Measurements from ENCODE around the gene ARHGAP26. TPM values are rescaled to one million over a fixed set of nuclear protein-coding genes. Genes with fewer than 3 reads are reported as not detected.
"Not testable (repeated sequence)": the region's sequence is repeated elsewhere in the genome, so short reads cannot be mapped to it uniquely, and the experiment has no call there.

ARHGAP26 gene
- total and polyA plus RNA-seq, 2 donors (not counting 1 experiment from before 2014, with no cell fraction given): 4.1 to 6.8 TPM

DNA sequence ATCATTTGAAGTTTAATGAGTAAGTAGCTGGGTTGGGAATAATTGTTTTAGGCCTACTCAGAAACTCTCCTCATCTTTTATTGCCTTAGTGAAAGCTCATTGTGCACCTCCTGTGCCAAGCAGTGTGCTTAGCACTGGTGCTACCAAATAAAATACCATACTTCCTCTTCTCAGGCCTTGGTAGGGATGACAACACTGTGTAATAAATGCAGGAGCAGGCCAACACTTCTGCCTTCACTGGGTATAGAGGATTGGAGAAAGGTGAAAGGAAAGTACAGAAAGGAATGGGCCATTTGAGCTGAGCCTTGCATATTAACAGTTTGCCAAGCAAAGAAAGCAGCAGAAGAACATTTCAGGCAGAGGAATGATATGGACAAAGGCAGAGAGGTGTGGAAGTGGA, 347.6 kb downstream of the ARHGAP26 start:
- H3K9ac ChIP-seq (ENCODE audit: insufficient read depth, low read length): no peak overlapping the region
- no peaks in the 10 kb centered on the region for H3K36me3 ChIP-seq (ENCODE audit: control insufficient read depth, insufficient read depth, low read length)
- no peak overlapping the region for H3K4me3 ChIP-seq (replicated peaks in 1 of 4; ENCODE audit: control extremely low read depth in 1 of 4, insufficient read depth in 1 of 4, low read depth in 3 of 4, low read length in 4 of 4)
- DNase-seq (ENCODE audit: low read depth in 2 of 2): no peak
- H2AFZ ChIP-seq (ENCODE audit: low read length): no peak overlapping the region
- no peaks in the 10 kb centered on the region for H3K9me3 ChIP-seq (ENCODE audit: control insufficient read depth, insufficient read depth, low read depth, low read length)
- no peaks in the 10 kb centered on the region for H3K79me2 ChIP-seq (ENCODE audit: control insufficient read depth, insufficient read depth, low read length)
- TF ChIP-seq, protein P1, sequence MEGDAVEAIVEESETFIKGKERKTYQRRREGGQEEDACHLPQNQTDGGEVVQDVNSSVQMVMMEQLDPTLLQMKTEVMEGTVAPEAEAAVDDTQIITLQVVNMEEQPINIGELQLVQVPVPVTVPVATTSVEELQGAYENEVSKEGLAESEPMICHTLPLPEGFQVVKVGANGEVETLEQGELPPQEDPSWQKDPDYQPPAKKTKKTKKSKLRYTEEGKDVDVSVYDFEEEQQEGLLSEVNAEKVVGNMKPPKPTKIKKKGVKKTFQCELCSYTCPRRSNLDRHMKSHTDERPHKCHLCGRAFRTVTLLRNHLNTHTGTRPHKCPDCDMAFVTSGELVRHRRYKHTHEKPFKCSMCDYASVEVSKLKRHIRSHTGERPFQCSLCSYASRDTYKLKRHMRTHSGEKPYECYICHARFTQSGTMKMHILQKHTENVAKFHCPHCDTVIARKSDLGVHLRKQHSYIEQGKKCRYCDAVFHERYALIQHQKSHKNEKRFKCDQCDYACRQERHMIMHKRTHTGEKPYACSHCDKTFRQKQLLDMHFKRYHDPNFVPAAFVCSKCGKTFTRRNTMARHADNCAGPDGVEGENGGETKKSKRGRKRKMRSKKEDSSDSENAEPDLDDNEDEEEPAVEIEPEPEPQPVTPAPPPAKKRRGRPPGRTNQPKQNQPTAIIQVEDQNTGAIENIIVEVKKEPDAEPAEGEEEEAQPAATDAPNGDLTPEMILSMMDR (conservative IDR thresholded peaks at IDR 0.05 in 1 of 2, IDR thresholded peaks at IDR 0.05 in 1 of 2; ENCODE audit: low read depth in 1 of 2, low read length in 2 of 2): no peak
- TF ChIP-seq EZH2 (IDR thresholded peaks at IDR 0.05; ENCODE audit: low read length, missing control alignments): no peak
- no peaks in the 10 kb centered on the region for H3K27me3 ChIP-seq (ENCODE audit: control insufficient read depth, insufficient read depth, low read length)
- no peak overlapping the region for H3K27ac ChIP-seq (ENCODE audit: insufficient read depth, low read length)
- H4K20me1 ChIP-seq (ENCODE audit: control insufficient read depth, extremely low read depth, insufficient read depth, low read length): no peaks in the 10 kb centered on the region
- no peak overlapping the region for H3K4me2 ChIP-seq (ENCODE audit: extremely low read depth, insufficient read depth, low read length)
- no peaks in the 10 kb centered on the region for H3K4me1 ChIP-seq (ENCODE audit: control insufficient read depth, extremely low read depth, insufficient read depth, low read length)

DNA sequence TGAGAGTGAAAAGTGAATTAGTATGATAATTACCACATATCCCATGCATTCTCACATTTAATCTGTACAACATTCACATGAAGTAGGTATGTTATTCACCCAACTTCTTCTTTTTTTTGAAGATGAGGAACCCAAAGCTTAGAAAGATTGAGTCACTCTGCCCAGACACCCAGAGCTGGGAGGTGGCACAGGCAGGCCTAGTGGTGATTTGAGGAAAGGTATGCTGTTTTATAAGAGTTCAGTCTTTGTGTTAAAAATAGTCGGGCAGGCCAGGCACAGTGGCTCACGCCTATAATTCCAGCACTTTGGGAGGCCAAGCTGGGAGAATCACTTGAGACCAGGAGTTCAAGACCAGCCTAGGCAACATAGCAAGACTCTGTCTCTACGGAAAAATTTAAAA, 348.0 kb downstream of the ARHGAP26 start:
- Histone ChIP-seq H3K36me3 (ENCODE audit: control insufficient read depth, insufficient read depth, low read length) (no peaks in the 10 kb centered on the region), H3K27me3 (ENCODE audit: control insufficient read depth, insufficient read depth, low read length) (no peaks in the 10 kb centered on the region), H4K20me1 (ENCODE audit: control insufficient read depth, extremely low read depth, insufficient read depth, low read length) (no peaks in the 10 kb centered on the region), H3K4me1 (ENCODE audit: control insufficient read depth, extremely low read depth, insufficient read depth, low read length) (no peaks in the 10 kb centered on the region), H3K9me3 (ENCODE audit: control insufficient read depth, insufficient read depth, low read depth, low read length) (no peaks in the 10 kb centered on the region), H3K9ac (ENCODE audit: insufficient read depth, low read length) (no peak overlapping the region), H3K4me2 (ENCODE audit: extremely low read depth, insufficient read depth, low read length) (no peak overlapping the region), H3K27ac (ENCODE audit: insufficient read depth, low read length) (no peak overlapping the region), H3K79me2 (ENCODE audit: control insufficient read depth, insufficient read depth, low read length) (no peaks in the 10 kb centered on the region), H2AFZ (ENCODE audit: low read length) (no peak overlapping the region), H3K4me3 (replicated peaks in 1 of 4; ENCODE audit: control extremely low read depth in 1 of 4, insufficient read depth in 1 of 4, low read depth in 3 of 4, low read length in 4 of 4) (no peak overlapping the region)
- no peak for DNase-seq (ENCODE audit: low read depth in 2 of 2)
- TF ChIP-seq EZH2 (IDR thresholded peaks at IDR 0.05; ENCODE audit: low read length, missing control alignments): no peak
- TF ChIP-seq, protein P1 (conservative IDR thresholded peaks at IDR 0.05 in 1 of 2, IDR thresholded peaks at IDR 0.05 in 1 of 2; ENCODE audit: low read depth in 1 of 2, low read length in 2 of 2): no peak

DNA sequence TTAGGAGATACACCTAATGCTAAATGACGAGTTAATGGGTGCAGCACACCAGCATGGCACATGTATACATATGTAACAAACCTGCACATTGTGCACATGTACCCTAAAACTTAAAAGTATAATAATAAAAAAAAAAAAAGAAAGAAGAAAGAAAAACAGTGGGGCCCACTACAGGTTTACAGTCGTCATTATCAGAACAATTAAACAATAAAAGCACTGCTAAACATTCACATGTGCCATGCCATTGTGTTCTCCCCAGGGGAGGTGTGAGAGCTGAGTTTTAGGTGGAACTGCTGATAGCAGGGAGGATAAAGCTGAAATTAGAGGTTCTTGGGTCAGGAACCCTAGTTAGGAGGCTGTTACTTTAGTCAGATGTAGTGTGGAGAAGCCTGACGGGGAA, 348.6 kb downstream of the ARHGAP26 start:
- not testable (repeated sequence) for H4K20me1 ChIP-seq (ENCODE audit: control insufficient read depth, extremely low read depth, insufficient read depth, low read length); H3K4me3 ChIP-seq (replicated peaks in 1 of 4; ENCODE audit: control extremely low read depth in 1 of 4, insufficient read depth in 1 of 4, low read depth in 3 of 4, low read length in 4 of 4); H3K27ac ChIP-seq (ENCODE audit: insufficient read depth, low read length); H3K27me3 ChIP-seq (ENCODE audit: control insufficient read depth, insufficient read depth, low read length); DNase-seq (ENCODE audit: low read depth in 2 of 2); H3K4me2 ChIP-seq (ENCODE audit: extremely low read depth, insufficient read depth, low read length); H3K9ac ChIP-seq (ENCODE audit: insufficient read depth, low read length); H2AFZ ChIP-seq (ENCODE audit: low read length); H3K9me3 ChIP-seq (ENCODE audit: control insufficient read depth, insufficient read depth, low read depth, low read length); H3K4me1 ChIP-seq (ENCODE audit: control insufficient read depth, extremely low read depth, insufficient read depth, low read length); H3K79me2 ChIP-seq (ENCODE audit: control insufficient read depth, insufficient read depth, low read length); H3K36me3 ChIP-seq (ENCODE audit: control insufficient read depth, insufficient read depth, low read length)
